ENCODE data around the gene TLL2.

Gene TLL2

DNA sequence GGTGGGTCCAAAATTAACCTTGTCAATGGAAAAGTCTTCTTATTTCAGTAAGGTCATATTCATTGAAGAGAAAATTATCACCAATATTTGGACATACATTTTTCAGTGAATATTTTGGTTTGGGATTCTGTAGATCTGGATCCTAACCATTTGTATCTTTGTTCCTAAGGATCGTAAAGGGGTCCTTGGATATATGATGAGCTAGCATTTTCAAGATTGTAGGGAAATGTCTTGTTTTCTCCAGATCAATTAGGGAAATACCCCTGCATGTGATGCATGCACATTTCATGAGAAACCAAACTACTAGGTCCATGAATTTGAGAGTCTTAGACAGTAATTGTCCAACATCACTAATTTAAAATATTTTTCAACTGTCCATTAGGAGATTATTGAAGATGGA is 191.5 kb downstream of the TLL2 start:
- ChIA-PET CTCF (interaction anchor here (0.9 to 4.0 kb wide), 11 partner anchors 9 to 291 kb away, joined by 3 to 19 read pairs (median 4); no protein-coding TSS in a partner anchor), POLR2A (no interaction called here)
- no peak for DNase-seq (ENCODE audit: extremely low spot score)
- TF ChIP-seq, protein P1, sequence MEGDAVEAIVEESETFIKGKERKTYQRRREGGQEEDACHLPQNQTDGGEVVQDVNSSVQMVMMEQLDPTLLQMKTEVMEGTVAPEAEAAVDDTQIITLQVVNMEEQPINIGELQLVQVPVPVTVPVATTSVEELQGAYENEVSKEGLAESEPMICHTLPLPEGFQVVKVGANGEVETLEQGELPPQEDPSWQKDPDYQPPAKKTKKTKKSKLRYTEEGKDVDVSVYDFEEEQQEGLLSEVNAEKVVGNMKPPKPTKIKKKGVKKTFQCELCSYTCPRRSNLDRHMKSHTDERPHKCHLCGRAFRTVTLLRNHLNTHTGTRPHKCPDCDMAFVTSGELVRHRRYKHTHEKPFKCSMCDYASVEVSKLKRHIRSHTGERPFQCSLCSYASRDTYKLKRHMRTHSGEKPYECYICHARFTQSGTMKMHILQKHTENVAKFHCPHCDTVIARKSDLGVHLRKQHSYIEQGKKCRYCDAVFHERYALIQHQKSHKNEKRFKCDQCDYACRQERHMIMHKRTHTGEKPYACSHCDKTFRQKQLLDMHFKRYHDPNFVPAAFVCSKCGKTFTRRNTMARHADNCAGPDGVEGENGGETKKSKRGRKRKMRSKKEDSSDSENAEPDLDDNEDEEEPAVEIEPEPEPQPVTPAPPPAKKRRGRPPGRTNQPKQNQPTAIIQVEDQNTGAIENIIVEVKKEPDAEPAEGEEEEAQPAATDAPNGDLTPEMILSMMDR (IDR thresholded peaks at IDR 0.05; ENCODE audit: control extremely low read depth, extremely low read depth, low read depth, missing control alignments): no peak

DNA sequence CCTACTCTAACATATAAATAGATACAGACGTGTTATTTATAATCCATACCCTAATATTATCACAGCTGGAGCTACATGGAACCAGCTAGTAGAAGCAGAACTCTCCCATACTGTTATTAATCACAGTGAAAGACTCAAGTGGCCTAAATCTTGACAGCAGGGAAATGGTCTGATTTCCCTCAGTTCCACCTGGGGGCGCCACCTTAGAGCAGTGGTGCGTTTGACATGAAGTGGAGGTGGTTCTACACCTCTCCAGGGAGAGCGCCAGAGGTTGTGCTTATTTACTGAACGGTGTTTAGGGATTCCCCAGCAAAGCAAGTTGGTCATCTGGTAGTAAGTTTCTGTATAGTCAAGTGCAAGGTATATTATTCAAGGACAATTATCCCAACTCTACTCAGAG is 191.9 kb downstream of the TLL2 start:
- TF ChIP-seq, protein P1 (IDR thresholded peaks at IDR 0.05; ENCODE audit: control extremely low read depth, extremely low read depth, low read depth, missing control alignments): no peak
- ChIA-PET POLR2A (no interaction called here), CTCF (interaction anchor here (1.0 to 4.0 kb wide), 10 partner anchors 10 to 290 kb away, joined by 3 to 19 read pairs (median 5); no protein-coding TSS in a partner anchor)
- DNase-seq (ENCODE audit: extremely low spot score): no peak

DNA sequence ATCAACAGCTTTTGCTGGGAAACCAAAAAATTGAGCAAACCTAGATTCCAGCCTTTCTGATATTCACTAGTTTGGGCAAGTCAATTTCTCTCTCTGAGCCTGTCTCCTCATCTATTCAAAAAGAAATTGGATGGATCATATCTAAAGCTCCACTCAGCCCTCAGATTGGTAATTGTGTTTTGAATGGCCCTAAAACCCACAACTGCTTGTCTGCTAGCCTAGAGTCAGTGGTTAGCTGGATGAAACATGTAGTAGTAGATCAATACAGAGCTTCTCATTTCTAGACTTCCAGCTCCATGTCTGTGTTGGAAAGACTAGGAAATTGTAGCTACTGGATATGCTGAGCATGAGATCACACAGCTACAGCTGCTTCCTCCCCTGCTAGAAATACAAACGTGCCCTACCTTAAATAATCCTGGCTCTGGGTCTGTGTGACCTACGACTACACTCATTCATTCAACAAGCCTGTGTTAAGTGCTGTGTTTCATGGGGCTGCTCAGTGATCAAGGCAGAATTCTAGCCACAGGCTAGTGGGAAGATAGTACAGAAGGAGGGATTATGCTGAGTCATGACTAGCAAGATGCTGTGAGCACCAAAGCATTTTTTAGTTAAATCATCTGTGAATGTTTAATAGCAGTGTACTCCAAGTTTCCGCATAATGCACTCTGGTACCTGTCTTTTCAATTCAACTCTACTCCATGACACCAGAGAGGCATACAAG is 193.8 kb downstream of the TLL2 start:
- ChIA-PET CTCF (interaction anchor here (0.7 to 4.4 kb wide), 10 partner anchors 9 to 303 kb away, joined by 3 to 19 read pairs (median 8); no protein-coding TSS in a partner anchor), POLR2A (no interaction called here)
- TF ChIP-seq, protein P1 (IDR thresholded peaks at IDR 0.05; ENCODE audit: control extremely low read depth, extremely low read depth, low read depth, missing control alignments): no peak
- DNase-seq (ENCODE audit: extremely low spot score): no peak

DNA sequence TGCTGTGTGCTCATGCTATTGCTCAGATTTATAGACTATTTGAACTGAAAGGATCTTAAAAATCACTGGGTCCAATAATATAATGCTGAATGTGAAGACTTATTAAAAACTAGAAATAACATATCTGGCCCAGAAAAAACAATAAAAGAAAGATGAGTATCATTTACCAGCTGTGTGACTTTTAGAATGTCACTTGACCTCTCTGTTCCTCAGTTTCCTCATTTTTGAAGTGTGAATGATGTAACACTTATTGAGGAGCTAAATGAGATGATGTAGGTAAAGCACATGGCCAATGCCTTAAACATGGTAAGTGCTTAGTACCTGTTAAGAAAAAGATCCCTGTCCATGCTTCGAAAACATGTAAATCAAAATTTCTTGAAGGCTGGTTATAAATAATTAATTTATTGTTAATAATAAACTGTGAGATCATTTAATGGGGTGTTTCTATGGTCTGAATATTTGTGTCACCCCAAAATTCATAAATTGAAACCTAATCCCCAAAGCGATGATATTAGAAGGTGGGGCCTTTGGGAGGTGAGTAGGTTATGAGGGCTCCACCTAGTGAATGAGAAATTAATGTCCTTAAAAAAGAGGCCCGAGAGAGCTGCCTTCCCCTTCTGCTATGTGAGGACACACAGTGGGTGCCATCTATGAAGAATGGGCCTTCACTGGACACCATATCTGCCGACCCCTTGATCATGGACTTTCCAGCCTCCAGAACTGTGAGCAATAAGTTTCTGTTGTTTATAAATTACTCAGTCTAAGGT is 196.5 kb downstream of the TLL2 start:
- ChIA-PET POLR2A (no interaction called here), CTCF (interaction anchor here (0.7 to 4.4 kb wide), 8 partner anchors 12 to 88 kb away, joined by 3 to 15 read pairs (median 4); no protein-coding TSS in a partner anchor)
- no peak for DNase-seq (ENCODE audit: extremely low spot score)
- TF ChIP-seq, protein P1 (IDR thresholded peaks at IDR 0.05; ENCODE audit: control extremely low read depth, extremely low read depth, low read depth, missing control alignments): no peak

All from GM10248 (cell line).